ENCODE measurements around the gene NAA38.

NAA38 gene

DNA sequence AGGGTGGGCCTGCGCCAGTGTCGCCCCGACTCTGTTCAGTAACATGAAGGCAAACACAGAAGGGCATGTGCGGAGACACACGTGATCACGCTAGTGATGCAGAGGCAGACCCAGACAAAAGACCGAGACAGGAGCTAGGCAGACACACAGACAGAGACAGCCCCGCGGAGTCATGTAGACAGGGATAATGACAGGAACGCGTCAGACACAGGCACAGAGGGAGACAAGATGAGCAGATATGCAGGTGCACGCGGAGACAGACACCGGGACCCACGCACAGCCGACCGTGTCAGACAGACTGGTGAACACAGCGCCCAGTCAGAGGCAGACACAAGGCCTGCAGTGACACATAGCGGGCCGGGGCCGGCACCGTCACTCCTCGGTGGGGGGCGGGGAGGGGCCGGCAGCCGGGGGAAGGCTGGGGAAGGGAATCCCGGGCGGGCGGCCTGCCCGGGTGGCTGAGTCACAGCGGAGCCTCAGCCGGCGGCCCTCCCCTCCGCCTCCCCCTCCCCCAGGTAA, 15.9 kb downstream of the NAA38 start:
- DNase-seq (ENCODE audit: low read depth), result peak; percentile 85

DNA sequence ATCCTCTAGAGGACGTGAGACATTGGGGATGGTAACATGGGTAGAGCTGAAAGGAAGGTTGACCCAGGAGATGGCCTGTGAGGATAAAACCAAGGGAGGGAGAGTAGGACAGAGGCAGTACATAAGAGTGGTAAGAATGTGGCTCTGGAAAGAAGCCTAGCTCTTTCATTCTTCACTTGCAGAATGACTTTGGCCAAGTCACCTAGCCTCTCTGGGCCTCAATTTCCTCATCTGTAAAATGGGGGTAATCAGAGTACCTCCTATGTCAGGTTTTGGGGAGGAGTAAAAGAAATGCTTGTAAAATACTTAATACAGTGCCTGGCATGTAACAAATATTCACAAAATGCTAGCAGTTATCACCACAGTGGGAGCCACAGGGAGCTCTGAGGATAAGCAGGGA, 16.5 kb downstream of the NAA38 start:
- DNase-seq (ENCODE audit: low read depth), result no peak

DNA sequence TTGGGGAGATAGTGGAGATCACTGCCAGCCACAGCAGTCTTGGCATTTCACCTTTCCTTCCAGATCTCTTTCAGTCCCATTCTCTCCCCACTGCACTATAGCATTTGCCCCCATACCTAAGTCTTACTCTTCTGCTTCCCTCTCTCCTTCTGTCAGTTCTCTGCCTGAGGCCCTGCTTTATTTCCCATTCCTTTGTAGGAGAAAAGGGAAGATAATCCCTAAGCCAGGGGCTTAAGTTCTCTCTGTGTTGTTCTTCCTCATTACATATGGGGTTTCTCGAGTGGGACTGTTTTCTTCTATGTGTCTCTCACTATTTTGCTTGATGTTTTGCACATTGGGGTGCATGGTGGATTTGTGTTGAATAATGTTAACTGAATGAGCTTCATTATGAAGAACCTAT, 16.9 kb downstream of the NAA38 start:
- no peak for DNase-seq (ENCODE audit: low read depth)

DNA sequence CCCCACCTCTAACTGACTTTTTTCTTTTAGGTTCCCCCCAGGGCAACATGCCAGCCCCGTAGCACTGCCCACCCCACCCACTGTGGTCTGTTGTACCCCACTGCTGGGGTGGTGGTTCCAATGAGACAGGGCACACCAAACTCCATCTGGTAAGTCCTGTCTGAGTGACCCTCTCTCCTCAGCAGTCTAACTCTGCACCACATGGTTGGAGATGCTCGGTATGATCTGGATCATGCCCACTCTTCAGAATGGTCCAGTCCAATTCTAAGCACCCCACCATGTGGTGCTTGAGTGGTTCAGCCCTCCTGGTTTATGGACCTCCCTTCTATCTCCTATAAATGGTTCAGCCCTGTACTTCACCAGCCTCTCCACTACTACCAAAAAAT, 17.5 kb downstream of the NAA38 start:
- DNase-seq (ENCODE audit: low read depth), result no peak

DNA sequence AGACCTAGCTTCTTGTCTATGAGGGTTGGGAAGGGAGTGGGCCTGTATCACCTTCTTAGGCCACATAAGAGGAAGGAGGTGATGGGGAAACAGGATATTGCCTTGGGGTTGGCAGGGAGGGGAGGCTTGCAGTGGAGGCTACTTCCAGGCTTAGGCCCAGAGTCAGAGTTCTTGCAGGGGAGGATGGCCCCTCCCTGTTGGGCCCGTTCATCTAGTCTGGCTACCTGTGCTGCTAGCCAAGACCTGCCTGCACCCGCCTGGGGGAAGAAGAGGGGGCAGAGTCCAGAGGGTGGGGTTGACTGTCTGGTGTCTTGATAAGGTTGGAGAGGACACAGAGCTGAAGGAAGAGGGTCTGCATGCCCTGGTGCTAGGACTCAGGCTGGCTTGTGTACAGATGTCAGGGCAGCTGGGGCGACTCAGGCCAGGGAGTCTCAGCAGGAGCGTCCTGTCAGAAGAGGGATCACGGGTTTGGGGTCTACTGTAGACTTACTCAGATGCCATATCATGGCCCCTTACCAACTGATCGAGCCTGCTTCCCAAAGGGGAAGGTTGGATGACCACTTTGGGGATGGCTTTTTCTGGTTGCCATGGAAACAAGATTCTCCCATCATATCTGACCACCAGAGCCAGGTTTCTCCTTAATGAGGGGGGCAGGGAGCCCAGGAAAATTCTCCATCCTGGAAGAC, 18.0 kb downstream of the NAA38 start:
- no peak for DNase-seq (ENCODE audit: low read depth)

DNA sequence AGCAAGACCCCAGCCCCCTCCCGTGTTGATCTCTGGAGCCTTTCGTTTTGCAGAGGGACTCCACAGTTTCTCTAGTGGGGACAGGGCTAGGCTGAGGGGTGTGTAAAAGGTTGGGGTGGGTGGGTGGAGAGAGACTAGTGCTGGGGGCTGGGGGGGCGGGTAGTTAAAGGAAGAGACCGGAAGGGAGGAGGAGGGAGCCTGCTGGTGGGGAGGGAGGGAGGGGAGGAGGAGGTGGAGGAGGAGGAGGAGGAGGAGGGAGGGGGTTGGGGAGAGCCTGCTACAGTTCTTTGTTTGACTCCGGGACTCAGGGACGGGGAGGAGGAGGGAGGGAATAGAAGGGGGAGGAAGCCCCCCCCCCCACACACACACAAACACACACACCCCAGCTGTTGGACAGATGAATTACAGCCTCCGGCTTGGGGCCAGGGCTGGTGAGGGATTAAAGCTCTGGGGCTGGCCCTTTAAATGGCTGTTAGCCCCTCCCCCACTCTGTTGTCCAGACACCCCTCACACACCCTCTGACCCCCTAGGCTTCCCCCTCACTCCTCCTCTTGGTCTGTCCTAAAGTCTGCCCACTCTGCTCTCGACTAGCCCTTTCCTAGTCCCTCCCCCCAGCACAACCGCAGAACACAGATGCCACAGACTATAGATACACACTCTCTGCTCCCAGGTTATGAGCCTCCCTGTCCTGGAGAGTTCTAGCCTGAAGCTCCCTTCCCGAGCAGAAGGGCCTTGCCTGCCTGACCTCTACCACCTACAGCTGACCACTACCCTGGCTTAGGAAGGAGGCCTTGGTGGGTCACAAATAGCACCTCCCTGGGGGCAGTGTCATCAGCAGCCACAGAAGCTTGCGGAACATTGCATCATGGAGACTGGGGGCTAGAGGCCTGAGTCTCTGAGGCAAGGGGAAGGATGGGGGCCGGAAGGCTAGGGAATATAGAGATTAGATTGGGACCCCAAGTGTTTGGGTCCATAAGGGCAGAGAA, 19.0 kb downstream of the NAA38 start:
- no peak for DNase-seq (ENCODE audit: low read depth)

DNA sequence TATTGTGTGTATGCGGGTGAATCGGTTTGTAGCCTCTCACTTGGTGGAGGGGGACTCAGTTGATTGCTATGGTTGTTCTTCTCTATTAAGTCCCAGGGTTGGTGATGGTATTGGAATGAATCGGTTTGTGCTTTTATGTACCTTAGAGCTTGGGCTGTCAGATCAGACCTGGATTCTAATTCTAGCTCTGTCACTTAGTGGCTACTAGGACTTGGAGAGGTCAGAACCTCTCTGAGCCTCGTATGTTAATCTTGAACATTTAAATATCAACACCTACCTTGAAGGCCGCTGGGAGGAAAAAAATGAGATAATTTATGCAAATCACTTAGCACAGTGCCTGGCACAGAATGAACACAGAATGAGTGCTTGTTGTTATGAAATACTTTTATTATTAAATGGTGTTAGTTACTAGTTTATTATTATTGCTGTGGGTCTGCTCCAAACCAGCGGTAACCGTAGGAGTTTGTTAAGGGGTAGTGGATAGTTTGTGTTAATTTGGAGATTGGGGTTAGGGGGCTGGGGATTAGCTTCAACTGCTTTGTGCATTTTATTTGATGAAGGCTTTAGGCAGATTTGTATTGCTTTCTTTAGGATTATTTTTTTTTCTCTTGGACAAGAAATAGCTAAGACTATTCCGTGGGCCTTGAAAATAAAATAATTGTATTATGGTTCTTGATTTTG, 19.8 kb downstream of the NAA38 start:
- DNase-seq (ENCODE audit: low read depth), result no peak

DNA sequence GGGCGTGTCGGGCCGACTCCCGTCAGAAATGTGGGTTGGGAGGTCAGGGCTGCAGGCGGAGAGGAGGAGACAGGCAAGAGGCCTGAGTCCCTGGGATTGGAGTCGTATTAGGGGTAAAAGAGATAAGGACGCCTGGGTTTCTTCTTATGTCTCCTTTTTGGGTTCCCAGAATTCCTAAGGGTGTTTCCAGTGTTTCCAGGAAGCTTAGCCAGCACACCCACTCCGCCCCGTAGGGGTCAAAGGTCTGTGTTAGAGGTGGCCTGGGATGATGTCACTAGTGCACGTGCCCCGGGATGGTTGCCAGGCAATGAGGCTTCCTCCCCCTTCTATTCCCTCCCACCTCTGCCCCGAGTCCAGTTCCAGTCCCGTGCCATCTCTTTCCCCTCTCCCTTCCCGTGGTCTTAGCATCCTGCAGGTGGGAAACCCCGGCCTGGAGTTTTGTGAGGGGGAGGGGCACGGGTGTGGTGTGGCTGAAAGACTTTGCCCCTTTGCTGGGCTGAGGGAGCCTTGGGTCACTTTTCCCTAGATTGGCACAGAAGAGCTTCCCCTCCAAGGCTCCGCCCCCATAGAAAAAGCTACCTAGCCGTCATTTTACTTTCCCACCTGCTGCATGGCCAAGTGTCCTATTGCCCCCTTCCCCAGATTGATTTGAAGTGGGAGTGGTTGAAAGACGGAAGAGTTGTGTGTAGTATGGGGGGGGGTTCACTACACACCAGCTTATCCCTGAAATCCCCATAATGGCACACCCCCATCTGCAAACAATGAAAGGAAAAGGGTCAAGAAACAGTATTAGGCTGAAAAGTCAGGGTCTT, 20.6 kb downstream of the NAA38 start:
- no peak for DNase-seq (ENCODE audit: low read depth)

DNA sequence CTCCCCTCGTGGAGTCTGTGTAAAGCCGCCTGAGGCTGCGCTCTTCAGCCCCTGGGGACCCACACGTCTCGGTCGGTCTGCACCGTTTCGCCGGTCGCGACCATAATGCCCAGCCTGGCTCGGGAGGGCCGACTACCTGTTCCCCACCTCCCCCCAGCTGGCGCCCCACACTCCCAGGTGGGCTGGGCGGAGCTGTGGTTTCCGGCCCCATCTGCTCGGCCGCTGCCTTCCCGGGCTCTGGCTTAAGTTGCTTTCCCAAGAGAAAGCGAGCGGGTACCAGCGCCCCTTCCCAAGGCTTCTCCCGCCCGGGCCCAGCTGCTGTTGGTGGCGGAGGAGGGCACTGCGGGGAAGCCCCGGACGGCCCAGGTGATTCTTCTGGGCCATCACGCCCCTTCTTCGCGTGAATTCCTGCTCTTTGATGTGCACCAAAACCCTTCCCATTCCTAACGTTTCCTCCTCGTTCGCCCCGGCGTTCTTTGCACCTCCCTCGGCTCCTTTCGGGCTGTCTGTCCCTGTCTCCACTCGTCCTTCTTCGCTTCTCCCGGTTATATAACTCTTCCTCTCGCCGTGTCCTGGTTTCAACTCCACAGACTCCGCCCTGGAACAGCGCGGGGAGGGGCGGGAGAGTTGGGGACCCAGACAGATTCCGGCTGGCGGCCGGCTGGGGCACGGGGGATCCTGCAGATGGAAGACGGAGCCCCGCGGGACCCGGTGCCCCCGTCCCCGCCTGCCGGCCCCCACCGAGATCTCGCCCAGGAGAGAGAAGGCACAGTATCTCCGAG, 21.4 kb downstream of the NAA38 start:
- no peak for DNase-seq (ENCODE audit: low read depth)

DNA sequence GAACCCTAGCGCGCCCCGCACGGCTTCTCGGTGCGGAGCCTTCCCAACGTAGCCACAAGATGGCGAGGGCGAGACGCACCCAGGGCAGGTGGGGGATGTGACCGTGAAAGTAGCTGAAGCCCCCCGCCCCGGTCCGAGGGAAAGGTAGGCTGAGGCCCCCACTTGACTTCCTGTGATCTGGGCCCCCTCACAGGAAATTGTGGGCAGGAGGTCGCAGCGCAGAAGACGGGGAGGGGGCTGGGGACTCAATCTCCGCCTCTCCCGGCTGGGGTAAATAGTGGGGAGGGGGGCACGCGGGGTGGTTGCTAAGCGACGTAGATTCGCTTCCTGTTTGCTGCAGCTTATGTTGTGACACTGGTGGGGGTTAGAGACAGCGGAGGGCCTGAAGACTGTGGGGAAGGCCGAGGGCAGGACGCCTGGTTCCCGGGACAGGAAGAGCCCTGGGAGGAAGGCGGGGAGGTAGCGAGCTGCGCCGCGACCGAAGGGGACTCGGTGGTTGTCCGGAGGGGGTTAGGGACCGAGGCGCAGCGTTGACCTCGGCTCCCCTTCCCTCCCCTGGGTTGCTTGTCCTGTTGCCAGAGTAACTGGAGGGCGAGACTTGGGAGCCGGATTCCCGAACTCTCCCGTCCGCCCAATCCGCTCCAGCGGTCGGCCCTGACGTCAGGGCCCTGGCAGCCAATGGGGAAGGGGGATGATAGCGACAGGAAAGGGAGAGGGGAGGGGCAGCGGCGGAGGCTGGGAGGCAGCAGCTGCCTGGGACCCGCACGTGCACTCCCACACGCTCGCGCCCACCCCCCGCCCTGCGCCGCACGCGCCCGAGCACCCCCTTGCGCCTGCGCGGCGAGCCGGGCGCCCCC, 22.2 kb downstream of the NAA38 start:
- DNase-seq (ENCODE audit: low read depth), result peak; percentile 76

DNA sequence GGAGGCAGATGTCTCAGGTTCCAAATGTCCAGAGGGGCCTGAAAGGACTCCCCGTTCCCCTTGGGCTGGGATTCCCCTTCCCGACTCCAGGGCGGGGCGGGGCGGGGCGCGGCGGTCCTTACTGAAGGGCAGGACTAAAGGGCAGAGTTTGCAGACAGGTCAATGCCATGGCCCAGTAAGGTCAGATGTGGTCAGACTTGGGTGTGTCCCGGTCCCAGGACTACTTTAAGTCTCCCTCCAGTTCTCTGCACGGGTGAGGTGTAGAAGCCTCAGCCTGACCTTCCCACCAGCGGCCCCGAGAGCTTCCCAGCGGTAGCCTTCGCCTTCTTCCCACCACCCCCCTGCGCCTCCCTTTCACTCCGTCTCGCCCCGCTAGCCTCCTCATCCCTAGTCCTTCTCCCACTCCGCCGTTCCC, 22.8 kb downstream of the NAA38 start:
- DNase-seq (ENCODE audit: low read depth), result no peak

DNA sequence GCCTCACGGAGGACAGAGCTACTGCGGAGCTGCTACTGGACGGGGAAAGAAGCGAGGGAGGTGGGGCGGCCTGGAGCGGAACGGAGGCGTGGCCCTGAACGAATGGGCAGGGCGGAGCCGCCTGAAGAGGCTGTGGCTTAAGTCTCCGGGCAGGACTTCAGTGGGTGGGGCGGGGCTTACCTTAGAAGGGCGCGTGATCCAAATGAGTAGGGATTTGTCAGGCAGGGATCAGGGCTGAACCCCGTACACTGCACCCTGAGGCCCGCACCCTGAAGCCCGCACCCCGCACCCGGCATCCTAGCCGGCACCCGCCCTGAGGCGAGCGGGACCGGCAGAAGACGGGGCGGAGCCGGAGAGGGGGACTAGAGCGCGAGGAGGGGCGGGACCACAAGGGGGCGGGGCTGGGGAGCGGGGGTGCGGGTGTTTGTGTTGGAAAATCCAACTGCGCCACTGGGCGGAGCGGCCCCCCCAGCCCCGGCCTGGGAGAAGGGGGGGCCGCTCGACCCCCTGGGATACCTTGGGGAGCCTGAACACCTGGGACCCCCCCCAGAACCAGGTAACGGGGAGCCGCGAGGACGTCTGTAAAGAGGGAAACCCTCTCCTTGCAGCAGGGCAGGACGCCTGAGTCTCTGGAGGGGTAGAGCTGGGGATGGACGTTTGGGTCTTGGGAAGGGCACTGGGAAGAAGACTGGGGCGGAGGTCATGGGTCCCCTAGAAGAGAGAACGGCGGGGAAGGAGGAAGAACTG, 23.4 kb downstream of the NAA38 start, which contains the start of gene KDM6B:
Gene KDM6B (plus strand): TSS at position 423 of the 747 bp plus-strand sequence. CDS start 11,338 bp downstream, outside the sequence.
- DNase-seq (ENCODE audit: low read depth), result no peak

DNA sequence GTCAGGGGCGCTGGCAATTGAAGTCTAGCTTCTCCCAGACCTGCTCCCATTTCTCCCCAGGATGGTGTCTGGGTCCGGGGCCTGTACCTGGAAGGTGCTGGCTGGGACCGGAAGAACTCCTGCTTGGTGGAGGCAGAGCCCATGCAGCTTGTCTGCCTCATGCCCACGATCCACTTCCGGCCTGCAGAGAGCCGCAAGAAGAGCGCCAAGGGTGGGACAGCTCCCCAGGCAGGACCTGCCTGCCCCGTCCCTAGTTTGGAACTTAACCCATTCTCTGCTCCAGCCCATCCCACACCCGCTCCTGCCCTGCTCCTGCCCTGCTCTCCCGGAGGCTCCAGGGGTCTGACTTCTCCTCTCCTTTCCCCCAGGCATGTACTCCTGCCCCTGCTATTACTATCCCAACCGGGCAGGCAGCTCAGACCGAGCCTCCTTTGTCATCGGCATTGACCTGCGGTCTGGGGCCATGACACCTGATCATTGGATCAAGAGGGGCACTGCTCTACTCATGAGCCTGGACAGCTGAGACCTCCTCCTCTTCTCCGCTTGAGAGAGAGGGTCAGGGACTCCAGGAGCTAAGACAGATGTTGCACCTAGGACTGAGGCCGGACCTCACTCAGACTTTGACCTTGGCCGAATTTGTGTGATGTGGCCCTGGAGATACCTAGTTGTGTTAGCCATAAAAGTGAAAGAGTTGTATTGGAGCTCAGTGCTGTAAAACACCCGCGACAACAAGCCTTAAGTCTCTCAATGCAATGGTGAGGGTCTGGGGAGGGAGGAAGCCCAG, 24.2 kb downstream of the NAA38 start:
- no peak for DNase-seq (ENCODE audit: low read depth)

DNA sequence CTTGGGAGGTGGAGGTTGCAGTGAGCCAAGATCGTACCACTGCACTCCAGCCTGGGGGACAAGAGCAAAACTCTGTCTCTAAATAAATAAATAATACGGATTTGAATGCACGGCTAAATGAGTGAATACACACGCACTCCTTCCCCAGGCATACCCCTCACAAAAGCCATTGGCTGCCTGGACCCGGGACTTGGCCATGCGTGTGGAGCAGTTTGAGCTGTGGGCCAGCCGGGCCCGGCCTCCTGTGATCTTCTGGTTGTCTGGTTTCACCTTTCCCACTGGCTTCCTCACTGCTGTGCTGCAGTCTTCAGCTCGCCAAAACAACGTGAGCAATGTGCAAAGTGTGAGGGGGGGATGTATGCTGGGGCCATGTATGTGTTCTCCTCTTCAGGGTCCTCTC, 24.9 kb downstream of the NAA38 start:
- DNase-seq (ENCODE audit: low read depth), result no peak

DNA sequence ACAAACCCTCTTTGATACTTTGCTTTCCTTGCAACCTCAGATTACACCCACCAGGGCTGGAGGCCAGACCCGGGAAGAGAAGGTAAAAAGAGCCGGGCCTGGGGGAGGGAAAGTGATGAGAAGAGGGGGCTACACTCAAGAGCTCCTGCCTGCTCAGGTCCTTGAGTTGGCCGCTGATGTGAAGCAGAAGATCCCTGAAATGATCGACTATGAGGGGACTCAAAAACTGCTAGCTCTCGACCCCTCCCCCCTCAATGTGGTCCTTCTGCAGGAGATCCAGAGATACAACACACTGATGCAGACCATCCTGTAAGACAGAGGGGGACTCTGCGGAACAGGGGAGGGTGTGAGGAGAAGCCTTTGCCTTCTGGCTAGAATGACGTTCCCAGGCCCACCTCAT, 26.1 kb downstream of the NAA38 start:
- no peak for DNase-seq (ENCODE audit: low read depth)

DNA sequence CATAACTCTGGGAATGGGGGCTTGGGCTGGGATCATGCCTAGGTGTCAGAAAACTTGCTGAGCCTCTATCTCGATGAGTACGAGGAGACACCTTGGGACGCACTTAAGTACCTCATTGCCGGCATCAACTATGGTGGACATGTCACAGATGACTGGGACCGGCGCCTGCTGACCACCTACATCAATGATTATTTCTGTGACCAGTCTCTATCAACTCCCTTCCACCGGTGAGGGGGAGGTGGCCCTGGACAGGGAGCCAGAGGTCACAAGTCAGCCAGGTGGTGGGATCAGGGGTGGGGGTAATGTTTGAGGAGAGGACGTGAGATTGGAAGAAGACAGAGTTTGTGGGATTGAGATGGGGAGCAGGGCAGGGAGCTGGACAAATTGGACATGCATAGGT, 26.7 kb downstream of the NAA38 start:
- no peak for DNase-seq (ENCODE audit: low read depth)

DNA sequence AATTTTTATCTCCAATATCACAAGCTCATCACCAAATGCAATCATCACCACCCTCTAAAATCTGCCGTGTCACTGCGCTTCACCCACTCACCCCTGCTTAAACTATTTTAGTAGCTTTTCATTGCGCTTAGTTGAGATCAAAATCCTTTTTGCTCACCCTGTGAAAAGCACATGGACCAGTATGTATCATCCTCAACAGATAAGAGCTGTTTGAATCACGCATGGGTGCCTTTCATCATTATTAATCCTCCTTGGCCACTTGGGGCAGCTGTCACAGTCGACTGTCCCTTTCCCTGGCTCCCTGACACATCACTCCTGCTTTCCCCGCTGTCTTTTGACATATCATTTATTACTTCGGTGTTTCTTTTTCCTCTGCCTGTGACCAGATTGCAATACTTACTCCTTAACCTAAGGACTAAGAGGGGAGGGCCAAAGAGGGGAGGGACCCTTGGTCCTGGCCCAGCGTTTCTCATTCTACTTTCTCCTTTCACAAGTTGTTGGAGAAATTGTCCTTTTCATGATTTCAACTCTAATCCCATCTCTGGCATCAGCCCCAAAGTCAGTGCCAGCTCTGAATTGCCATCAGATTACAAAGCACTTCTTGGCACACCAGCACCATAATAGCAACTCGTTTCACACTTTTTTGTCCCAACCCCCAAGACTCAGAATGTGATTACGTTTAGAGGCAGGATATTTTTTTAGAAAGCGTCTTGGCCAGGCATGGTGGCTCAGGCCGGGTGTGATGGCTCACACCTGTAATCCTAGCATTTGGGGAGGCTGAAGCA, 32.0 kb downstream of the NAA38 start:
- no peak for DNase-seq (ENCODE audit: low read depth)

All from stimulated activated CD8-positive, alpha-beta memory T cell treated with anti-CD3 and anti-CD28 coated beads, Interleukin-7, amount 100 ng/mL, for 24 hours (primary cell).